HepG2 (cell line): ENCODE results near the gene CCNB1. TPM values are rescaled to one million over a fixed set of nuclear protein-coding genes. Genes with fewer than 3 reads are reported as not detected.
A peak's percentile ranks its signal among the peaks of the same experiment; 100 is the strongest.

ENCODE experiments used
- CHCHD3 ChIP-seq: sonication (generic); formaldehyde crosslinking; IDR thresholded peaks from 2 replicates; pipeline ENCODE4 v1.8.0; 2022; ENCODE audit warnings: mild to moderate bottlenecking, missing genetic modification reagents, moderate library complexity
- JUN ChIP-seq: sonication (generic); formaldehyde crosslinking; IDR thresholded peaks from 2 replicates; pipeline ENCODE4 v1.4.0; 2020; ENCODE audit warnings: mild to moderate bottlenecking, missing genetic modification reagents
- NCOA5 ChIP-seq: sonication (generic); formaldehyde crosslinking; IDR thresholded peaks from 2 replicates; pipeline ENCODE4 v1.4.0; 2020; ENCODE audit warnings: missing genetic modification reagents
- RCOR2 ChIP-seq: IDR thresholded peaks from 2 replicates; pipeline ENCODE4 v1.6.1; 2016; ENCODE audit warnings: missing biosample characterization, missing genetic modification reagents
- ZNF251 ChIP-seq: sonication (generic); formaldehyde crosslinking; IDR thresholded peaks from 2 replicates; pipeline ENCODE4 v1.9.0; 2021; ENCODE audit warnings: mild to moderate bottlenecking, missing genetic modification reagents
- polyA plus RNA-seq, 8 experiments: library from polyadenylated mRNA; depleted of rRNA in 3 of 8; stranded (reverse) in 7 of 8; unstranded in 1 of 8; fragments of >200 nt; fragmentation: Illumina TruSeq in 4 of 8; extraction: Trizol in 4 of 8; gene quantifications; 2 replicates each; pipeline versions ENCODE4 v1.2.1 to v1.2.3, GENCODE V29; 2011 to 2016; ENCODE audit warnings: low read depth in 4 of 8, missing spikeins in 1 of 8, mixed read lengths in 1 of 8; ENCODE audit not compliant: insufficient read depth in 1 of 8
- total RNA-seq, 5 experiments: library from RNA; depleted of rRNA; stranded (reverse); fragments of >200 nt; fragmentation: Illumina TruSeq; extraction: Trizol; gene quantifications; 2 replicates each; pipeline ENCODE4 v1.2.3, GENCODE V29; 2016; ENCODE audit warnings: low read depth in 1 of 5
- TF ChIP-seq, protein P1 (sequence below): sonication (generic); formaldehyde crosslinking; IDR thresholded peaks from 2 replicates; pipeline ENCODE4 v1.9.0; 2021; ENCODE audit warnings: missing genetic modification reagents, mild to moderate bottlenecking, borderline replicate concordance
- TF ChIP-seq, protein P2 (sequence below), 2 experiments: sonication (generic) in 1 of 2; formaldehyde crosslinking in 1 of 2; IDR thresholded peaks; 2 replicates each; pipeline versions ENCODE4 v1.5.1 to v1.6.1; 2011 to 2020; ENCODE audit warnings: borderline replicate concordance in 1 of 2, low read depth in 1 of 2, low read length in 1 of 2, mild to moderate bottlenecking in 1 of 2, missing genetic modification reagents in 1 of 2, moderate library complexity in 1 of 2
- TF ChIP-seq, protein P3 (sequence below): sonication (generic); formaldehyde crosslinking; IDR thresholded peaks from 2 replicates; pipeline ENCODE4 v1.4.0; 2020; ENCODE audit warnings: mild to moderate bottlenecking, missing genetic modification reagents, borderline replicate concordance
- TF ChIP-seq, protein P4 (sequence below): IDR thresholded peaks from 2 replicates; pipeline ENCODE4 v1.4.0; 2020; ENCODE audit warnings: mild to moderate bottlenecking, missing genetic modification reagents
- TF ChIP-seq, protein P5 (sequence below), 2 experiments: sonication (generic) in 1 of 2; formaldehyde crosslinking in 1 of 2; IDR thresholded peaks; 2 replicates each; pipeline versions ENCODE4 v1.4.0 to v1.6.1; 2016 to 2020; ENCODE audit warnings: borderline replicate concordance in 1 of 2, low read depth in 1 of 2, mild to moderate bottlenecking in 1 of 2, missing genetic modification reagents in 1 of 2

The CCNB1 gene
- total and polyA plus RNA-seq, 2 of the 13 experiments (the other 11 are each of a cell fraction or from before 2014, with no cell fraction given) = 82.3 to 316 TPM

DNA sequence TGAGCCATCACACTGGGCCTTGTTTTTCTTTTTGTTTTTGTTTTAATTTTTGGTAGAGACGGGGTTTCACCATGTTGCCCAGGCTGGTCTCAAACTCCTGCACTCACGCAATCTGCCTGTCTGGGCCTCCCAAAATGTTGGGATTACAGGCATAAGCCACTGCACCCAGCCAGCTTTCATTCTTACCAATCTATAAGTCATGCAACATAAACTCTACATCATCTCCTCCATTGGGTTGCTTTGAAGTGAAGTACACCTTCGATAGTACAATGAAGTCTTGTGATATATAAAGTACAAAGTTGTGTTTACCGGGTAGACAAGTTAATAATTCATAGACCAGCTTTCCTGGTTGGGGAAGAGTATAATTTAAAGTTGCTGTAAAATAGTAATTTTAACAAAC, 58.9 kb downstream of the CCNB1 start (continued):
- TF ChIP-seq, protein P1, sequence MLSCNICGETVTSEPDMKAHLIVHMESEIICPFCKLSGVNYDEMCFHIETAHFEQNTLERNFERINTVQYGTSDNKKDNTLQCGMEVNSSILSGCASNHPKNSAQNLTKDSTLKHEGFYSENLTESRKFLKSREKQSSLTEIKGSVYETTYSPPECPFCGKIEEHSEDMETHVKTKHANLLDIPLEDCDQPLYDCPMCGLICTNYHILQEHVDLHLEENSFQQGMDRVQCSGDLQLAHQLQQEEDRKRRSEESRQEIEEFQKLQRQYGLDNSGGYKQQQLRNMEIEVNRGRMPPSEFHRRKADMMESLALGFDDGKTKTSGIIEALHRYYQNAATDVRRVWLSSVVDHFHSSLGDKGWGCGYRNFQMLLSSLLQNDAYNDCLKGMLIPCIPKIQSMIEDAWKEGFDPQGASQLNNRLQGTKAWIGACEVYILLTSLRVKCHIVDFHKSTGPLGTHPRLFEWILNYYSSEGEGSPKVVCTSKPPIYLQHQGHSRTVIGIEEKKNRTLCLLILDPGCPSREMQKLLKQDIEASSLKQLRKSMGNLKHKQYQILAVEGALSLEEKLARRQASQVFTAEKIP (CRISPR knock-in tag) = no peak
- 0 out of 2 replicates have a peak, but pooled peaks have one; percentile 17 for TF ChIP-seq RCOR2 (CRISPR knock-in tag)
- TF ChIP-seq, protein P2, sequence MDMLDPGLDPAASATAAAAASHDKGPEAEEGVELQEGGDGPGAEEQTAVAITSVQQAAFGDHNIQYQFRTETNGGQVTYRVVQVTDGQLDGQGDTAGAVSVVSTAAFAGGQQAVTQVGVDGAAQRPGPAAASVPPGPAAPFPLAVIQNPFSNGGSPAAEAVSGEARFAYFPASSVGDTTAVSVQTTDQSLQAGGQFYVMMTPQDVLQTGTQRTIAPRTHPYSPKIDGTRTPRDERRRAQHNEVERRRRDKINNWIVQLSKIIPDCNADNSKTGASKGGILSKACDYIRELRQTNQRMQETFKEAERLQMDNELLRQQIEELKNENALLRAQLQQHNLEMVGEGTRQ (IDR thresholded peaks at IDR 0.05; ENCODE audit: low read depth, low read length) = no peak
- TF ChIP-seq, protein P2 (CRISPR knock-in tag; IDR thresholded peaks at IDR 0.05; ENCODE audit: borderline replicate concordance) = no peak
- TF ChIP-seq, protein P3, sequence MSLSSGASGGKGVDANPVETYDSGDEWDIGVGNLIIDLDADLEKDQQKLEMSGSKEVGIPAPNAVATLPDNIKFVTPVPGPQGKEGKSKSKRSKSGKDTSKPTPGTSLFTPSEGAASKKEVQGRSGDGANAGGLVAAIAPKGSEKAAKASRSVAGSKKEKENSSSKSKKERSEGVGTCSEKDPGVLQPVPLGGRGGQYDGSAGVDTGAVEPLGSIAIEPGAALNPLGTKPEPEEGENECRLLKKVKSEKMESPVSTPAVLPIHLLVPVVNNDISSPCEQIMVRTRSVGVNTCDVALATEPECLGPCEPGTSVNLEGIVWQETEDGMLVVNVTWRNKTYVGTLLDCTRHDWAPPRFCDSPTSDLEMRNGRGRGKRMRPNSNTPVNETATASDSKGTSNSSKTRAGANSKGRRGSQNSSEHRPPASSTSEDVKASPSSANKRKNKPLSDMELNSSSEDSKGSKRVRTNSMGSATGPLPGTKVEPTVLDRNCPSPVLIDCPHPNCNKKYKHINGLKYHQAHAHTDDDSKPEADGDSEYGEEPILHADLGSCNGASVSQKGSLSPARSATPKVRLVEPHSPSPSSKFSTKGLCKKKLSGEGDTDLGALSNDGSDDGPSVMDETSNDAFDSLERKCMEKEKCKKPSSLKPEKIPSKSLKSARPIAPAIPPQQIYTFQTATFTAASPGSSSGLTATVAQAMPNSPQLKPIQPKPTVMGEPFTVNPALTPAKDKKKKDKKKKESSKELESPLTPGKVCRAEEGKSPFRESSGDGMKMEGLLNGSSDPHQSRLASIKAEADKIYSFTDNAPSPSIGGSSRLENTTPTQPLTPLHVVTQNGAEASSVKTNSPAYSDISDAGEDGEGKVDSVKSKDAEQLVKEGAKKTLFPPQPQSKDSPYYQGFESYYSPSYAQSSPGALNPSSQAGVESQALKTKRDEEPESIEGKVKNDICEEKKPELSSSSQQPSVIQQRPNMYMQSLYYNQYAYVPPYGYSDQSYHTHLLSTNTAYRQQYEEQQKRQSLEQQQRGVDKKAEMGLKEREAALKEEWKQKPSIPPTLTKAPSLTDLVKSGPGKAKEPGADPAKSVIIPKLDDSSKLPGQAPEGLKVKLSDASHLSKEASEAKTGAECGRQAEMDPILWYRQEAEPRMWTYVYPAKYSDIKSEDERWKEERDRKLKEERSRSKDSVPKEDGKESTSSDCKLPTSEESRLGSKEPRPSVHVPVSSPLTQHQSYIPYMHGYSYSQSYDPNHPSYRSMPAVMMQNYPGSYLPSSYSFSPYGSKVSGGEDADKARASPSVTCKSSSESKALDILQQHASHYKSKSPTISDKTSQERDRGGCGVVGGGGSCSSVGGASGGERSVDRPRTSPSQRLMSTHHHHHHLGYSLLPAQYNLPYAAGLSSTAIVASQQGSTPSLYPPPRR (CRISPR knock-in tag) = no peak
- TF ChIP-seq, protein P4, sequence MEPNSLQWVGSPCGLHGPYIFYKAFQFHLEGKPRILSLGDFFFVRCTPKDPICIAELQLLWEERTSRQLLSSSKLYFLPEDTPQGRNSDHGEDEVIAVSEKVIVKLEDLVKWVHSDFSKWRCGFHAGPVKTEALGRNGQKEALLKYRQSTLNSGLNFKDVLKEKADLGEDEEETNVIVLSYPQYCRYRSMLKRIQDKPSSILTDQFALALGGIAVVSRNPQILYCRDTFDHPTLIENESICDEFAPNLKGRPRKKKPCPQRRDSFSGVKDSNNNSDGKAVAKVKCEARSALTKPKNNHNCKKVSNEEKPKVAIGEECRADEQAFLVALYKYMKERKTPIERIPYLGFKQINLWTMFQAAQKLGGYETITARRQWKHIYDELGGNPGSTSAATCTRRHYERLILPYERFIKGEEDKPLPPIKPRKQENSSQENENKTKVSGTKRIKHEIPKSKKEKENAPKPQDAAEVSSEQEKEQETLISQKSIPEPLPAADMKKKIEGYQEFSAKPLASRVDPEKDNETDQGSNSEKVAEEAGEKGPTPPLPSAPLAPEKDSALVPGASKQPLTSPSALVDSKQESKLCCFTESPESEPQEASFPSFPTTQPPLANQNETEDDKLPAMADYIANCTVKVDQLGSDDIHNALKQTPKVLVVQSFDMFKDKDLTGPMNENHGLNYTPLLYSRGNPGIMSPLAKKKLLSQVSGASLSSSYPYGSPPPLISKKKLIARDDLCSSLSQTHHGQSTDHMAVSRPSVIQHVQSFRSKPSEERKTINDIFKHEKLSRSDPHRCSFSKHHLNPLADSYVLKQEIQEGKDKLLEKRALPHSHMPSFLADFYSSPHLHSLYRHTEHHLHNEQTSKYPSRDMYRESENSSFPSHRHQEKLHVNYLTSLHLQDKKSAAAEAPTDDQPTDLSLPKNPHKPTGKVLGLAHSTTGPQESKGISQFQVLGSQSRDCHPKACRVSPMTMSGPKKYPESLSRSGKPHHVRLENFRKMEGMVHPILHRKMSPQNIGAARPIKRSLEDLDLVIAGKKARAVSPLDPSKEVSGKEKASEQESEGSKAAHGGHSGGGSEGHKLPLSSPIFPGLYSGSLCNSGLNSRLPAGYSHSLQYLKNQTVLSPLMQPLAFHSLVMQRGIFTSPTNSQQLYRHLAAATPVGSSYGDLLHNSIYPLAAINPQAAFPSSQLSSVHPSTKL (CRISPR knock-in tag) = 0 out of 2 replicates have a peak, but pooled peaks have one; percentile 21
- TF ChIP-seq, protein P5, sequence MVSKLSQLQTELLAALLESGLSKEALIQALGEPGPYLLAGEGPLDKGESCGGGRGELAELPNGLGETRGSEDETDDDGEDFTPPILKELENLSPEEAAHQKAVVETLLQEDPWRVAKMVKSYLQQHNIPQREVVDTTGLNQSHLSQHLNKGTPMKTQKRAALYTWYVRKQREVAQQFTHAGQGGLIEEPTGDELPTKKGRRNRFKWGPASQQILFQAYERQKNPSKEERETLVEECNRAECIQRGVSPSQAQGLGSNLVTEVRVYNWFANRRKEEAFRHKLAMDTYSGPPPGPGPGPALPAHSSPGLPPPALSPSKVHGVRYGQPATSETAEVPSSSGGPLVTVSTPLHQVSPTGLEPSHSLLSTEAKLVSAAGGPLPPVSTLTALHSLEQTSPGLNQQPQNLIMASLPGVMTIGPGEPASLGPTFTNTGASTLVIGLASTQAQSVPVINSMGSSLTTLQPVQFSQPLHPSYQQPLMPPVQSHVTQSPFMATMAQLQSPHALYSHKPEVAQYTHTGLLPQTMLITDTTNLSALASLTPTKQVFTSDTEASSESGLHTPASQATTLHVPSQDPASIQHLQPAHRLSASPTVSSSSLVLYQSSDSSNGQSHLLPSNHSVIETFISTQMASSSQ (IDR thresholded peaks at IDR 0.05; ENCODE audit: low read depth) = peak; percentile 83
- TF ChIP-seq, protein P5 (CRISPR knock-in tag; IDR thresholded peaks at IDR 0.05; ENCODE audit: borderline replicate concordance) = peak; percentile 86; the same call in 1 of the 2 replicates
- TF ChIP-seq CHCHD3 (CRISPR knock-in tag) = no peak
- TF ChIP-seq NCOA5 (CRISPR knock-in tag) = no peak
- no peak for TF ChIP-seq ZNF251 (CRISPR knock-in tag)
- no peak for TF ChIP-seq JUN (CRISPR knock-in tag)
